Keratinocyte (primary cell): ENCODE data around the gene RABL6.

Source experiments
- CTCF ChIP-seq, 3 experiments: IDR thresholded peaks in 1 of 3; conservative IDR thresholded peaks in 1 of 3; optimal IDR thresholded peaks in 1 of 3; 2 replicates in 2 of 3; 3 replicates in 1 of 3; pipeline versions ENCODE3 to v1.5.1; 2011; ENCODE audit warnings: low read length in 3 of 3, mild to moderate bottlenecking in 3 of 3, moderate library complexity in 2 of 3, control low read depth in 1 of 3, inconsistent platforms in 1 of 3; ENCODE audit not compliant: insufficient read depth in 2 of 3; ENCODE audit errors: extremely low read depth in 1 of 3
- EZH2 ChIP-seq: IDR thresholded peaks from one replicate; pipeline ENCODE4 v1.6.1; 2012; ENCODE audit warnings: inconsistent platforms, mild to moderate bottlenecking, low read length, moderate library complexity

- no peak for TF ChIP-seq CTCF (optimal IDR thresholded peaks at IDR 0.05 in 1 of 3, IDR thresholded peaks at IDR 0.05 in 1 of 3, conservative IDR thresholded peaks at IDR 0.05 in 1 of 3; ENCODE audit: extremely low read depth in 1 of 3, insufficient read depth in 2 of 3, low read length in 3 of 3)
- peak; percentile 38 for TF ChIP-seq EZH2
Measured at GRCh38 chr9:136845465-136846260, 37.9 kb downstream of the RABL6 start.
